NCI-H2107 (cell line): ENCODE data around the gene TMEM131.

Experiments
- DNase-seq: peaks from one replicate; lab custom pipeline; 2025; lab: John Stamatoyannopoulos, UW

TMEM131 gene

GRCh38 chr2:97707362-97708047, 288.2 kb downstream of the TMEM131 start:
- DNase-seq, result no peak

- no peak for DNase-seq
Measured at GRCh38 chr2:97706708-97707345, 288.9 kb downstream of the TMEM131 start.
